Smooth muscle cell (in vitro differentiated cells): Measurements from ENCODE around the gene CDKL1. TPM values are rescaled to one million over a fixed set of nuclear protein-coding genes. Genes with fewer than 3 reads are reported as not detected.
A peak's percentile ranks its signal among the peaks of the same experiment; 100 is the strongest.

Source experiments
- DNase-seq: peaks from one replicate; lab custom pipeline; 2025; ENCODE audit not compliant: unreplicated experiment; lab: John Stamatoyannopoulos, UW
- H2AFZ ChIP-seq: fragments of 200-600 bp; sonication (generic); 2 replicates; pipeline ENCODE4 v1.6.0; 2016; ENCODE audit warnings: antibody characterized with exemption, low read depth, mild to moderate bottlenecking
- H3F3A ChIP-seq: fragments of 200-600 bp; sonication (generic); 2 replicates; pipeline ENCODE4 v1.6.0; 2017; ENCODE audit warnings: antibody characterized with exemption, low read depth
- H3K27ac ChIP-seq: fragments of 200-600 bp; sonication (generic); 2 replicates; pipeline ENCODE4 v1.5.1; 2016; ENCODE audit warnings: low read depth, mild to moderate bottlenecking
- H3K27me3 ChIP-seq: fragments of 200-600 bp; sonication (generic); 2 replicates; pipeline ENCODE4 v1.6.1; 2016; ENCODE audit warnings: low read depth, mild to moderate bottlenecking
- H3K36me3 ChIP-seq: fragments of 200-600 bp; sonication (generic); 2 replicates; pipeline ENCODE4 v1.5.1; 2016; ENCODE audit warnings: low read depth
- H3K4me1 ChIP-seq: fragments of 200-600 bp; sonication (generic); 2 replicates; pipeline ENCODE4 v1.5.1; 2016; ENCODE audit warnings: low read depth
- H3K4me2 ChIP-seq: fragments of 200-600 bp; sonication (generic); 2 replicates; pipeline ENCODE4 v1.6.0; 2016; ENCODE audit warnings: mild to moderate bottlenecking
- H3K4me3 ChIP-seq: fragments of 200-600 bp; sonication (generic); 2 replicates; pipeline ENCODE4 v1.5.1; 2016; ENCODE audit warnings: mild to moderate bottlenecking
- H3K79me2 ChIP-seq: fragments of 200-600 bp; sonication (generic); 2 replicates; pipeline ENCODE4 v1.6.0; 2016; ENCODE audit warnings: low read depth, mild to moderate bottlenecking
- H3K9ac ChIP-seq: fragments of 200-600 bp; sonication (generic); 2 replicates; pipeline ENCODE4 v1.6.0; 2016; ENCODE audit warnings: low read depth
- H3K9me3 ChIP-seq: fragments of 200-600 bp; sonication (generic); replicated peaks from 2 replicates; pipeline ENCODE4 v1.5.1; 2016; ENCODE audit warnings: low read depth
- H4K20me1 ChIP-seq: fragments of 200-600 bp; sonication (generic); 2 replicates; pipeline ENCODE4 v1.6.0; 2016; ENCODE audit warnings: low read depth
- CTCF ChIP-seq: fragments of 200-600 bp; sonication (generic); IDR thresholded peaks from 2 replicates; pipeline ENCODE4 v1.5.1; 2017; ENCODE audit warnings: borderline replicate concordance, mild to moderate bottlenecking, antibody characterized with exemption; ENCODE audit not compliant: insufficient read depth, poor library complexity, severe bottlenecking
- WGBS: methylation state at CpG from one replicate; pipeline ENCODE4 v1.1.7; 2016; ENCODE audit warnings: low lambda C conversion rate; 5-methylcytosine and 5-hydroxymethylcytosine counted together
- polyA plus RNA-seq: library from polyadenylated mRNA; unstranded; fragments of >200 nt; fragmentation: Nextera tagmentation; extraction: Ambion mirVana; gene quantifications from 2 replicates; pipeline ENCODE4 v1.2.1, GENCODE V29; 2016
- total RNA-seq: library from RNA; depleted of rRNA; stranded (reverse); fragments of >200 nt; gene quantifications from 2 replicates; pipeline ENCODE4 v1.2.3, GENCODE V29; 2014

Gene CDKL1
- total and polyA plus RNA-seq, 2 experiments from 2014 or later: 1.6 to 4.9 TPM

- Histone ChIP-seq H3K9ac (peak overlapping the region; percentile 77), H3K4me2 (peak overlapping the region; percentile 92), H2AFZ (peak overlapping the region; percentile 95), H3K36me3 (no peaks in the 10 kb centered on the region), H3K4me1 (peaks cover 12% of the 10 kb centered on the region), H3K4me3 (peak overlapping the region; percentile 71), H3K9me3 (no peaks in the 10 kb centered on the region), H3K27ac (peak overlapping the region; percentile 89), H3F3A (no peaks in the 10 kb centered on the region), H3K27me3 (no peaks in the 10 kb centered on the region), H4K20me1 (no peaks in the 10 kb centered on the region), H3K79me2 (peaks cover 19% of the 10 kb centered on the region)
- no peak for TF ChIP-seq CTCF
- 8% methylated on average over 18 of the region's 18 CpGs for WGBS
- DNase-seq: no peak
Measured at GRCh38 chr14:50312734-50313054, 84.0 kb downstream of the CDKL1 start.

- Histone ChIP-seq H3F3A (no peaks in the 10 kb centered on the region), H3K4me2 (peak within 1 kb of the TSS; percentile 92), H3K27ac (peak within 1 kb of the TSS; percentile 89), H2AFZ (peak within 1 kb of the TSS; percentile 95), H4K20me1 (no peaks in the 10 kb centered on the region), H3K27me3 (no peaks in the 10 kb centered on the region), H3K4me1 (peaks cover 12% of the 10 kb centered on the region), H3K79me2 (peaks cover 19% of the 10 kb centered on the region), H3K36me3 (no peaks in the 10 kb centered on the region), H3K9me3 (no peaks in the 10 kb centered on the region), H3K4me3 (peak within 1 kb of the TSS; percentile 71), H3K9ac (peak within 1 kb of the TSS; percentile 77)
- TF ChIP-seq CTCF: no peak
- DNase-seq: peak; percentile 89
- WGBS: under 1% methylated on average over 52 of the region's 83 CpGs
Measured at GRCh38 chr14:50311972-50312733, 84.5 kb downstream of the CDKL1 start, which contains the start of the genes DMAC2L and L2HGDH. DMAC2L (plus strand) TSS chr14:50312324; CDS start chr14:50321488, 9,164 bp downstream. L2HGDH (minus strand) TSS chr14:50312229; CDS start chr14:50312150, 79 bp downstream.

GRCh38 chr14:50311337-50311971 is 85.2 kb downstream of the CDKL1 start:
- Histone ChIP-seq H3K36me3 (no peaks in the 10 kb centered on the region), H3K27me3 (no peaks in the 10 kb centered on the region), H3K27ac (no peak overlapping the region), H4K20me1 (no peaks in the 10 kb centered on the region), H3K4me2 (peak overlapping the region; percentile 92), H2AFZ (peak overlapping the region; percentile 95), H3K4me3 (peak overlapping the region; percentile 71), H3K4me1 (peaks cover 12% of the 10 kb centered on the region), H3K79me2 (peaks cover 19% of the 10 kb centered on the region), H3F3A (no peaks in the 10 kb centered on the region), H3K9me3 (no peaks in the 10 kb centered on the region), H3K9ac (peak overlapping the region; percentile 77)
- no peak for DNase-seq
- WGBS: 3% methylated on average over 18 of the region's 18 CpGs
- peak; percentile 19 for TF ChIP-seq CTCF
